ENCODE measurements around the gene LSAMP. TPM values are rescaled to one million over a fixed set of nuclear protein-coding genes. Genes with fewer than 3 reads are reported as not detected.
"Not testable (repeated sequence)": the region's sequence is repeated elsewhere in the genome, so short reads cannot be mapped to it uniquely, and the experiment has no call there.

LSAMP gene
- total and polyA plus RNA-seq, 2 donors = 0.71 to 1.5 TPM

- Histone ChIP-seq H3K36me3 (ENCODE audit: control insufficient read depth in 2 of 2, insufficient read depth in 2 of 2, low read length in 1 of 2) (no peaks in the 10 kb centered on the region), H3K9me3 (ENCODE audit: control insufficient read depth in 2 of 2, insufficient read depth in 1 of 2, low read length in 1 of 2) (no peaks in the 10 kb centered on the region), H3K4me1 (ENCODE audit: control insufficient read depth in 2 of 2, insufficient read depth in 2 of 2, low read length in 2 of 2) (no peaks in the 10 kb centered on the region), H3K4me3 (ENCODE audit: low read length in 2 of 2) (no peak overlapping the region), H3K27ac (ENCODE audit: low read depth in 1 of 2, low read length in 1 of 2) (no peak overlapping the region), H3K27me3 (ENCODE audit: control insufficient read depth in 2 of 2, insufficient read depth in 1 of 2, low read length in 1 of 2) (no peaks in the 10 kb centered on the region)
- DNase-seq (ENCODE audit: low read depth in 6 of 9, low spot score in 9 of 9) = no peak
- 93% methylated on average over 2 of the region's 2 CpGs for WGBS
Observed at GRCh38 chr3:116093374-116093773, 351.9 kb downstream of the LSAMP start.

DNA sequence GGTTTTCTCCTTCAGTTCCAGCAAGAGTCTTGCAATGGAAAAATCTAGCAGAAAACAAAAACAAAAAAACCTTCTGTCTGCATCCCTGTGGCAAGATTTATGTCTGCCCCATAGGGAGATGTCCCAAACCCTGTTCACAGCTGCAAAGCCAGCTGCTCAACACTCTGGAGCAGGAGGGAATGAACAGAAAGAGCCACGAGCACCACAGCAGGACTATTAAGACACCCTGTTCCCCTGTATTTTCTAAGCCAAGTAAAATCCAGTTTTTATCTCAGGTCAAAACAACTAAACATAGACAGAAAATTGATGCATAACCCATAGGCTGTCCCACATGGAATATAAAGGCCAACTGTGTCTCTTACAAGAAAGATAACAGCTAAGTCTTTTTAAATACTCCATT lies 357.9 kb downstream of the LSAMP start:
- Histone ChIP-seq H3K4me1 (ENCODE audit: control insufficient read depth in 2 of 2, insufficient read depth in 2 of 2, low read length in 2 of 2) (no peaks in the 10 kb centered on the region), H3K27ac (ENCODE audit: low read depth in 1 of 2, low read length in 1 of 2) (no peak overlapping the region), H3K36me3 (ENCODE audit: control insufficient read depth in 2 of 2, insufficient read depth in 2 of 2, low read length in 1 of 2) (no peaks in the 10 kb centered on the region), H3K4me3 (ENCODE audit: low read length in 2 of 2) (no peak overlapping the region), H3K9me3 (ENCODE audit: control insufficient read depth in 2 of 2, insufficient read depth in 1 of 2, low read length in 1 of 2) (no peaks in the 10 kb centered on the region), H3K27me3 (ENCODE audit: control insufficient read depth in 2 of 2, insufficient read depth in 1 of 2, low read length in 1 of 2) (no peaks in the 10 kb centered on the region)
- WGBS = 46% methylated on average over 1 of the region's 1 CpG
- no peak for DNase-seq (ENCODE audit: low read depth in 6 of 9, low spot score in 9 of 9)

DNA sequence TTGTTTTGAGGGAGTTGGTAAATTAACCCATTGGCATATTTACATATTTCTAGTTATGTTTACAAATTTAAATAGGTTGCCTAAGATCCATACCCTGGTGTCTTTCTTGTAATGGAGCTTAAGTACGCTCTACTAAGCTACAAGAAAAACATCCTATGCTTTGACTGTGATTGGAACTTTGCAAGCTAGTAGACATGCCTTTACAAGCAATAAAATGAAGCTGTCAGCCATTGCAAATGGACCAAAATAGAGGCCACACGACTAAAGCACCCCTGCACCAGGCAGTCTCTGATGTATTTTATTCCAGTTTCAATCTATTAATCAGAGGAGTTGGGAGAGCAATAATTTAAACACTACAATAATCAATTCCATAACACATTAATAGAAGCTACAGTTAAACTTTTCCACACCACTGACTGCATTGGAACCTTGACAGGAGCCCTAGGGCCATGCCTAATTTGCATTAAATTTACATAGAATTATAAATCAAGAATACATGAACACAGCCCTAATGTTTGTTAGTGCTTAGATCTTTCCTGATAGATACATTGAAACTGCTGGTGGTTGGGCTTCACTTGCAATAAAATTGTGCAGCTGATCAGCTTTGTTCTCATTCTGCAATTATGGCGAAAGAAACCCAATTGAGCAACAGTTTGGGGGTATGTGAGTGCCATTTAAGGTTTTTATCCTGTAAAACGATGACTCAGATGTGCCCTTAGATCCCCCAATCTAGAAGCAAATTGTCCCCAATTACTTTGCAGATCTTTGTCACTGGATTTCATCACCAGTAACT lies 360.1 kb downstream of the LSAMP start:
- H3K9me3 ChIP-seq (ENCODE audit: control insufficient read depth in 2 of 2, insufficient read depth in 1 of 2, low read length in 1 of 2) = no peaks in the 10 kb centered on the region
- H3K27ac ChIP-seq (ENCODE audit: low read depth in 1 of 2, low read length in 1 of 2) = no peak overlapping the region
- no peak overlapping the region for H3K4me3 ChIP-seq (ENCODE audit: low read length in 2 of 2)
- DNase-seq (ENCODE audit: low read depth in 6 of 9, low spot score in 9 of 9) = no peak
- no peaks in the 10 kb centered on the region for H3K36me3 ChIP-seq (ENCODE audit: control insufficient read depth in 2 of 2, insufficient read depth in 2 of 2, low read length in 1 of 2)
- 73% methylated on average over 4 of the region's 4 CpGs for WGBS
- no peaks in the 10 kb centered on the region for H3K4me1 ChIP-seq (ENCODE audit: control insufficient read depth in 2 of 2, insufficient read depth in 2 of 2, low read length in 2 of 2)
- H3K27me3 ChIP-seq (ENCODE audit: control insufficient read depth in 2 of 2, insufficient read depth in 1 of 2, low read length in 1 of 2) = no peaks in the 10 kb centered on the region

DNA sequence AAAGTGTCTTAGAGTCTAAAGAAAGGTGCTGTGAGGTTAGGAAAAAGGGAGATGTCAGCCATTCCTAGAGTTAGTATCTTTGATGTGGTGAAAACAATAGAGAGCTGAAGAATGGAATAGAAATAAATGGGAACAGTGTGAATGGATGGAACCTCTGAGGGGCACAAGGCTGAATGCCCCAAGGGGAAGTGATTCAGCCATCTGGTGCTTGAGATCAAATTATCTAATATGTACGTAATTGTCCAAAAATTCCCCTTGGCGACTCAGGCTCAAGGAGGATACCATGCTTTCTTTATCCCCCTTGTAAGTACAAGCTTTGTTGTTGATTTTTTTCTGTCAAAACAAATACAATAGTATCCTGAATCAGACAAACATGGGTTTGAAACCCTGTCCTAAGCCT lies 361.6 kb downstream of the LSAMP start:
- 85% methylated on average over 2 of the region's 2 CpGs for WGBS
- Histone ChIP-seq H3K4me3 (ENCODE audit: low read length in 2 of 2) (no peak overlapping the region), H3K9me3 (ENCODE audit: control insufficient read depth in 2 of 2, insufficient read depth in 1 of 2, low read length in 1 of 2) (peaks cover 0 to 4% of the 10 kb centered on the region in 2 donors), H3K36me3 (ENCODE audit: control insufficient read depth in 2 of 2, insufficient read depth in 2 of 2, low read length in 1 of 2) (no peaks in the 10 kb centered on the region), H3K27ac (ENCODE audit: low read depth in 1 of 2, low read length in 1 of 2) (no peak overlapping the region), H3K4me1 (ENCODE audit: control insufficient read depth in 2 of 2, insufficient read depth in 2 of 2, low read length in 2 of 2) (no peaks in the 10 kb centered on the region), H3K27me3 (ENCODE audit: control insufficient read depth in 2 of 2, insufficient read depth in 1 of 2, low read length in 1 of 2) (no peaks in the 10 kb centered on the region)
- no peak for DNase-seq (ENCODE audit: low read depth in 6 of 9, low spot score in 9 of 9)

DNA sequence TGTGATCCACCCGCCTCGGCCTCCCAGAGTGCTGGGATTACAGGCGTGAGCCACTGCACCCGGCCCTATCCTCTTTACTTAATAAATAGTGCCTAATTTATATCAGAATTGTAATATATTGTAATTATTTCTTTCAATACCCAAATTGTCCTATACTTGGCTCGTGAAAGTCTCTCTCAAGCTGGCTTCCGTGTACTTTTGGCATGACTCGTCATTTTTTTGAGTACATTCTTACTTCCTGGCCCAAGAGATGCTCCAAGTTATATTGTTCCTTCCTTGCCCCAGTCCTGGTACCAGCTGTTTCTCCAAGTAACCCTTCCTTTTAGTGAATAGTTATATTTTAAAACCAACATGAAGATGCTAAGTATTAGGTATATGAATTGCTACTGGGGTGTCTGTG lies 366.7 kb downstream of the LSAMP start:
- DNase-seq (ENCODE audit: low read depth in 6 of 9, low spot score in 9 of 9) = no peak

GRCh38 chr3:116077557-116077956 lies 367.7 kb downstream of the LSAMP start:
- H3K9me3 ChIP-seq (ENCODE audit: control insufficient read depth in 2 of 2, insufficient read depth in 1 of 2, low read length in 1 of 2) = peaks cover 1 to 4% of the 10 kb centered on the region in 2 donors
- no peaks in the 10 kb centered on the region for H3K27me3 ChIP-seq (ENCODE audit: control insufficient read depth in 2 of 2, insufficient read depth in 1 of 2, low read length in 1 of 2)
- H3K27ac ChIP-seq (ENCODE audit: low read depth in 1 of 2, low read length in 1 of 2) = no peak overlapping the region
- H3K4me1 ChIP-seq (ENCODE audit: control insufficient read depth in 2 of 2, insufficient read depth in 2 of 2, low read length in 2 of 2) = no peaks in the 10 kb centered on the region
- 99% methylated on average over 2 of the region's 2 CpGs for WGBS
- no peak for DNase-seq (ENCODE audit: low read depth in 6 of 9, low spot score in 9 of 9)
- no peaks in the 10 kb centered on the region for H3K36me3 ChIP-seq (ENCODE audit: control insufficient read depth in 2 of 2, insufficient read depth in 2 of 2, low read length in 1 of 2)
- H3K4me3 ChIP-seq (ENCODE audit: low read length in 2 of 2) = no peak overlapping the region

More for the DNA sequence above, 366.7 kb downstream of the LSAMP start:
- no peaks in the 10 kb centered on the region for H3K36me3 ChIP-seq (ENCODE audit: control insufficient read depth in 2 of 2, insufficient read depth in 2 of 2, low read length in 1 of 2)
- no peak overlapping the region for H3K27ac ChIP-seq (ENCODE audit: low read depth in 1 of 2, low read length in 1 of 2)
- no peaks in the 10 kb centered on the region for H3K27me3 ChIP-seq (ENCODE audit: control insufficient read depth in 2 of 2, insufficient read depth in 1 of 2, low read length in 1 of 2)
- H3K4me3 ChIP-seq (ENCODE audit: low read length in 2 of 2) = no peak overlapping the region
- H3K4me1 ChIP-seq (ENCODE audit: control insufficient read depth in 2 of 2, insufficient read depth in 2 of 2, low read length in 2 of 2) = no peaks in the 10 kb centered on the region
- WGBS = 92% methylated on average over 7 of the region's 7 CpGs
- H3K9me3 ChIP-seq (ENCODE audit: control insufficient read depth in 2 of 2, insufficient read depth in 1 of 2, low read length in 1 of 2) = peaks cover 1 to 4% of the 10 kb centered on the region in 2 donors

DNA sequence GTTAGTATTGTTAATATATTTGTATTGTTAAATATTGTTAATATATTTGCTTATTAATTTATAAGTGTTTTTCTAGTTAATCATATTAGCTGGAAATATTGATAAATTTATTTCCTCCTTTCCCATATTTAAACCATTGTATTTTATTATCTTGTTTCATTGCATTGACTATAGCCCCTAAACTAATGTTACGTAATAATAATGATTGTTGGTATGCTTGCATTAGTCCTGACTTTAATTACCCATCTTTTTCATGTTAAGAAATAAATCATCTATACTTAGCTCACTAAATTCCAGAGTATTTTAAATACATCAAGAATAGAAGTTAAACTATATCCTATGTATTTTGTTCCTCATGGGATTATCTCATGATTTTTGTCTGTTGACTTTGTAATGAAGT lies 368.2 kb downstream of the LSAMP start:
- Histone ChIP-seq H3K27me3 (ENCODE audit: control insufficient read depth in 2 of 2, insufficient read depth in 1 of 2, low read length in 1 of 2) (no peaks in the 10 kb centered on the region), H3K4me1 (ENCODE audit: control insufficient read depth in 2 of 2, insufficient read depth in 2 of 2, low read length in 2 of 2) (no peaks in the 10 kb centered on the region), H3K36me3 (ENCODE audit: control insufficient read depth in 2 of 2, insufficient read depth in 2 of 2, low read length in 1 of 2) (no peaks in the 10 kb centered on the region), H3K27ac (ENCODE audit: low read depth in 1 of 2, low read length in 1 of 2) (no peak overlapping the region), H3K9me3 (ENCODE audit: control insufficient read depth in 2 of 2, insufficient read depth in 1 of 2, low read length in 1 of 2) (peaks cover 1 to 4% of the 10 kb centered on the region in 2 donors), H3K4me3 (ENCODE audit: low read length in 2 of 2) (no peak overlapping the region)
- DNase-seq (ENCODE audit: low read depth in 6 of 9, low spot score in 9 of 9) = no peak
- 97% methylated on average over 1 of the region's 1 CpG for WGBS

- not testable (repeated sequence) for H3K4me3 ChIP-seq (ENCODE audit: low read length in 2 of 2); H3K27ac ChIP-seq (ENCODE audit: low read depth in 1 of 2, low read length in 1 of 2); H3K9me3 ChIP-seq (ENCODE audit: control insufficient read depth in 2 of 2, insufficient read depth in 1 of 2, low read length in 1 of 2); H3K27me3 ChIP-seq (ENCODE audit: control insufficient read depth in 2 of 2, insufficient read depth in 1 of 2, low read length in 1 of 2); H3K4me1 ChIP-seq (ENCODE audit: control insufficient read depth in 2 of 2, insufficient read depth in 2 of 2, low read length in 2 of 2); DNase-seq (ENCODE audit: low read depth in 6 of 9, low spot score in 9 of 9); H3K36me3 ChIP-seq (ENCODE audit: control insufficient read depth in 2 of 2, insufficient read depth in 2 of 2, low read length in 1 of 2)
- WGBS = 97% methylated on average over 8 of the region's 8 CpGs
Observed at GRCh38 chr3:116070516-116071278, 374.6 kb downstream of the LSAMP start.

- no peak overlapping the region for H3K4me3 ChIP-seq (ENCODE audit: low read length in 2 of 2)
- no peak for DNase-seq (ENCODE audit: low read depth in 6 of 9, low spot score in 9 of 9)
- no peaks in the 10 kb centered on the region for H3K27me3 ChIP-seq (ENCODE audit: control insufficient read depth in 2 of 2, insufficient read depth in 1 of 2, low read length in 1 of 2)
- peaks cover 0 to 1% of the 10 kb centered on the region in 2 donors for H3K9me3 ChIP-seq (ENCODE audit: control insufficient read depth in 2 of 2, insufficient read depth in 1 of 2, low read length in 1 of 2)
- no peaks in the 10 kb centered on the region for H3K4me1 ChIP-seq (ENCODE audit: control insufficient read depth in 2 of 2, insufficient read depth in 2 of 2, low read length in 2 of 2)
- H3K27ac ChIP-seq (ENCODE audit: low read depth in 1 of 2, low read length in 1 of 2) = no peak overlapping the region
- WGBS = 70% methylated on average over 2 of the region's 2 CpGs
- no peaks in the 10 kb centered on the region for H3K36me3 ChIP-seq (ENCODE audit: control insufficient read depth in 2 of 2, insufficient read depth in 2 of 2, low read length in 1 of 2)
Observed at GRCh38 chr3:116070061-116070460, 375.2 kb downstream of the LSAMP start.
